Measurements from ENCODE around the gene CCNI.

CCNI gene

DNA sequence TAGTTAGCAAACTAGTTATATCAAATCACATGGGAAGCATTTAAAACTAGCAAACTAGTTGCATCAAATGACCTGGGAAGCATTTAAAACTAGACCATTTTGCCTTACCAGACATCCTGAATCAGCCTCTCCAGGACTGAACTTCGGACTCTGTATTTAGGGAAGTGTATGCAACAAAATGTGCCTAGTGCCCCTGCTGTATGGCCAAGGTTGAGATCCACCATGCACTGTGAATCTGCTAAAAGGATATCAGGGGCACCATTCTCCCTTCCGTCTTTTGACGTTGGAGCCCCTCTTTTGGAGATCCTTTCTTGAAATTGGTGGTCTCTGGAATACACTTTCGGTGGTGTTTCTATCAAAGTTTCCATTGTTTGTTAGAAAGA lies 49.5 kb downstream of the CCNI start:
- Histone ChIP-seq H3K27me3 (ENCODE audit: insufficient read depth, insufficient read length) (no peaks in the 10 kb centered on the region), H3K4me1 (ENCODE audit: insufficient read depth, insufficient read length) (no peaks in the 10 kb centered on the region), H3K36me3 (ENCODE audit: insufficient read depth, insufficient read length, low read length) (peaks cover 81% of the 10 kb centered on the region), H3K9ac (ENCODE audit: insufficient read length, low read depth) (no peak overlapping the region), H3K4me3 (ENCODE audit: insufficient read length, low read depth) (no peak overlapping the region), H3K9me3 (ENCODE audit: insufficient read depth, low read length) (no peaks in the 10 kb centered on the region)
- DNase-seq (ENCODE audit: low read depth, low spot score), result no peak
- TF ChIP-seq ZNF274 (IDR thresholded peaks at IDR 0.05; ENCODE audit: low read depth, low read length) (no peak), YY1 (IDR thresholded peaks at IDR 0.05; ENCODE audit: insufficient read depth, insufficient read length) (no peak), SUZ12 (IDR thresholded peaks at IDR 0.05; ENCODE audit: extremely low read depth, insufficient read depth, insufficient read length) (no peak)

DNA sequence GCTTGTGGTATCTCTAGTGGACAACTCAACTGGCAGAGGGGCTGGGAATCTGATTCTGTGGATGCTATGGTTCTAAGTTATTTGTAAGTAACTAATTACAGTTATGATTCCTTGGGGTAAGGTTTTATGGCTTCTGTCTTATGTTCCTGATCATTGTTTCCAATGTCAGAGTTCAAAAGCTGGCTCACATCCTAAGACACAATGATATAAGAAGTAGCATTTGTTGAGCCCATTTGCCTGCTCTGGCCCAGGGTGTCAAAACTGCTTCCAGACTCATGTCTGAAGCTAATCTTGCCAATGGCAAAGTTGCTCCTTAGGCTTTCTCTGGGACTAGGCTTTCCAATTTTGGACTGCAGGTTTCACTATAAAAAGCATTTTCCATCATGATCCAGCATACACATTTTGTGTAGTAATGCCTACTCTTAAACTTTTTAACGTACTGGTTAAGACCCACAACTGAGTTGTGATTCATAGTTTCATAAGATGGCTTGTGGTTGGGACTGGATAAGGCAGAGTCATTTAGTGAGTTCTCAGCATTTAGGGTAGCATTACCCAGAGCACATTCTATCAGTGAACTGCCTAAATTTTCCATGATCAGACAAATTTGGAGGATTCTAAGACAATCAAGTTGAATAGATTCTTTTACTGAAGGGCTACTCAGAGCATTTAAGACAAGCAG lies 50.0 kb downstream of the CCNI start:
- Histone ChIP-seq H3K4me3 (ENCODE audit: insufficient read length, low read depth) (no peak overlapping the region), H3K36me3 (ENCODE audit: insufficient read depth, insufficient read length, low read length) (peaks cover 81% of the 10 kb centered on the region), H3K9me3 (ENCODE audit: insufficient read depth, low read length) (no peaks in the 10 kb centered on the region), H3K9ac (ENCODE audit: insufficient read length, low read depth) (no peak overlapping the region), H3K4me1 (ENCODE audit: insufficient read depth, insufficient read length) (no peaks in the 10 kb centered on the region), H3K27me3 (ENCODE audit: insufficient read depth, insufficient read length) (no peaks in the 10 kb centered on the region)
- TF ChIP-seq YY1 (IDR thresholded peaks at IDR 0.05; ENCODE audit: insufficient read depth, insufficient read length), result no peak
- no peak for TF ChIP-seq ZNF274 (IDR thresholded peaks at IDR 0.05; ENCODE audit: low read depth, low read length)
- no peak for TF ChIP-seq SUZ12 (IDR thresholded peaks at IDR 0.05; ENCODE audit: extremely low read depth, insufficient read depth, insufficient read length)
- DNase-seq (ENCODE audit: low read depth, low spot score), result no peak

DNA sequence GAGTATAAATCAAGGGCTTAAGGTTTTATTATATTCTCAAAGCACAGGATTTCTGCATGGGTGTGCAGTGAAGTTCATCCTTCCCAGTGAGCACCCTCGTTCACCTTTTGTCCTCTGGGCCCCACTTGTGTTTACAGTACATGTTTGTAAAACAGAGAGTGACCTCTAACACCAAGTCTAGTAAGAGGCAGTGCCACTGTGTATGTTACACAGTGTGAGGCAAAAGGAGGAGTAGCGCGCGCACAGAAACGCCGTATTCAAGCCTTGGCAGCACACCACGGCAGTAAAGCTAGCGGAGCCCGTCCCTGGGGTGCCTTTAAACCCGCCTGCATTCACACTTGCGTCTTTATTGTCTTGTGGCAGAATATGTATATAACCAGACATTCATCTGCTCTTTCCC lies 51.9 kb downstream of the CCNI start:
- Histone ChIP-seq H3K36me3 (ENCODE audit: insufficient read depth, insufficient read length, low read length) (peaks cover 83% of the 10 kb centered on the region), H3K27me3 (ENCODE audit: insufficient read depth, insufficient read length) (no peaks in the 10 kb centered on the region), H3K4me1 (ENCODE audit: insufficient read depth, insufficient read length) (no peaks in the 10 kb centered on the region), H3K4me3 (ENCODE audit: insufficient read length, low read depth) (no peak overlapping the region), H3K9me3 (ENCODE audit: insufficient read depth, low read length) (no peaks in the 10 kb centered on the region), H3K9ac (ENCODE audit: insufficient read length, low read depth) (no peak overlapping the region)
- TF ChIP-seq SUZ12 (IDR thresholded peaks at IDR 0.05; ENCODE audit: extremely low read depth, insufficient read depth, insufficient read length) (no peak), YY1 (IDR thresholded peaks at IDR 0.05; ENCODE audit: insufficient read depth, insufficient read length) (no peak), ZNF274 (IDR thresholded peaks at IDR 0.05; ENCODE audit: low read depth, low read length) (no peak)
- DNase-seq (ENCODE audit: low read depth, low spot score), result no peak

DNA sequence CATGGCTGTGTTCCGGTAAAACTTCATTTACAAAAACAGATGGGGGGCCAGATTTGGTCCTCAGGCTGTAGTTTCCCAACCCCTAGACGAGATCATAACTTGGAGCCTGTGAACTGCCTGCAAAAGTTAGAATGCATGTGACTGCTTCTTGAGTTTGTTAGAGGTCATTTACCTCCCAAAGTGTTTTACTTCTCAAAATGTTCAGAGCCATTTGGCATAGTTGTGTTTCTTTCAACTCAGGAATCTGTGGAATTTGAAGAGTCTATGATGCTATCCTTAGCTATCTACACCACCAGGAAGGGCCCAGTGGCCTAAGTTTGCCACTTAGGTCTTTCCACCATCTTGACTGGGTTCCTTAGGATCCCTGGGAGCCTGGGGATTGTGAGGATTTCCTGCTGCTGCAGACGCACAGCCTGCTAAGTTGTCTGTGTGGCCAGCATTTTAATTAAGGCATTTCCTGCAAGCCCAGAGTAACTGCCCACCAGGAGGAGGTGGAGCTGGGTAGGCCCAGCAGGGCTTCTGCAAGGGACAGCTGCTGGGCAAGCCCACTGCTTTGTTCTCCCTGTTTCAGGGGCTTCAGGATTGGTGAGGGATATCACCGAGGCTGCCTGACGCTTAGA lies 53.1 kb downstream of the CCNI start:
- peak; percentile 58 for DNase-seq (ENCODE audit: low read depth, low spot score)
- no peaks in the 10 kb centered on the region for H3K9me3 ChIP-seq (ENCODE audit: insufficient read depth, low read length)
- H3K9ac ChIP-seq (ENCODE audit: insufficient read length, low read depth), result no peak overlapping the region
- no peak overlapping the region for H3K4me3 ChIP-seq (ENCODE audit: insufficient read length, low read depth)
- TF ChIP-seq YY1 (IDR thresholded peaks at IDR 0.05; ENCODE audit: insufficient read depth, insufficient read length) (no peak), ZNF274 (IDR thresholded peaks at IDR 0.05; ENCODE audit: low read depth, low read length) (no peak), SUZ12 (IDR thresholded peaks at IDR 0.05; ENCODE audit: extremely low read depth, insufficient read depth, insufficient read length) (no peak)
- H3K36me3 ChIP-seq (ENCODE audit: insufficient read depth, insufficient read length, low read length), result peaks cover 81% of the 10 kb centered on the region
- H3K27me3 ChIP-seq (ENCODE audit: insufficient read depth, insufficient read length), result no peaks in the 10 kb centered on the region
- H3K4me1 ChIP-seq (ENCODE audit: insufficient read depth, insufficient read length), result no peaks in the 10 kb centered on the region

DNA sequence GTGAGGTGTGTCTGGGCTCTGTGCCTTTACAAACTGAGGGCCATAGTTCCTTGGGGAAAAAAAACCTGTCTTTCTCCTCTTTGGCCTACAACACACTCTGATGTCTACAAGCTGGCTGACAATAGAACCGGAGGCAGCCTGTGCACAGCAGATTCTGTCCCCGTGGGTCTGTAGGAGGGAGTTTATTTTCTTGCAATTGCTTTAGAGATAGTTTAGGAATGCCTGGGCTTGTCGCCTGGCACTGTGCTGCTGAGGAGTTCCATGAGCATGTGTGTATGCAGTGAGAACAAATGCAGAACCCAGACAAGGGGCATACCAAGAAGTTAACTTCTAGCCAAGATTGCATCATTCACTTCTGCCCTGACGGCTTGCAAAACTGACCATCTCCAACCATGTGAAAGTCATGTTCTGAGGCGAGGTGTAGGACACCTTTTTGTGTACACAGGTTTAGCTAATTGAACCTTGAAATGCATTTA lies 54.1 kb downstream of the CCNI start:
- no peaks in the 10 kb centered on the region for H3K27me3 ChIP-seq (ENCODE audit: insufficient read depth, insufficient read length)
- no peak overlapping the region for H3K9ac ChIP-seq (ENCODE audit: insufficient read length, low read depth)
- H3K4me1 ChIP-seq (ENCODE audit: insufficient read depth, insufficient read length), result no peaks in the 10 kb centered on the region
- no peaks in the 10 kb centered on the region for H3K9me3 ChIP-seq (ENCODE audit: insufficient read depth, low read length)
- H3K36me3 ChIP-seq (ENCODE audit: insufficient read depth, insufficient read length, low read length), result peaks cover 79% of the 10 kb centered on the region
- no peak overlapping the region for H3K4me3 ChIP-seq (ENCODE audit: insufficient read length, low read depth)
- DNase-seq (ENCODE audit: low read depth, low spot score), result no peak
- TF ChIP-seq ZNF274 (IDR thresholded peaks at IDR 0.05; ENCODE audit: low read depth, low read length) (no peak), SUZ12 (IDR thresholded peaks at IDR 0.05; ENCODE audit: extremely low read depth, insufficient read depth, insufficient read length) (no peak), YY1 (IDR thresholded peaks at IDR 0.05; ENCODE audit: insufficient read depth, insufficient read length) (no peak)

DNA sequence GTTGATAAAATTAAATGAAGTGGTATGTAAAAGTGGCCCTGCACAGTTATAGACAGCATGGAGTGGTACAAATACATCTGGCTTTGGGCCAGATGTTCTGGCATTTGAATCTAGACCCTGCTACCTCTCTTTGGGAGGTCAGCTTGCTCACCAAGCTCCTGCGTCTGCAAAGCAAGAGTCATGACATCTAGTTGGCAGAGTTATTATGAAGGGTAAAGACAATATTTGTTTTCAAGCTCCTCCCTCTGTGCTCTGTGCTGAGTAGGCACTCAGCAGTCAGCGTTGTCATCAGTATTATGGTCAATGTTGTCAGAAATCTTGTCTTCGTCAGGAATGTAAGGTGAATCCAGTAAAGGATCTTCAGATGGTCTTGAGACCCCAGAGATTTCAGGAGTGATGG lies 55.8 kb downstream of the CCNI start:
- no peaks in the 10 kb centered on the region for H3K4me1 ChIP-seq (ENCODE audit: insufficient read depth, insufficient read length)
- H3K27me3 ChIP-seq (ENCODE audit: insufficient read depth, insufficient read length), result no peaks in the 10 kb centered on the region
- no peaks in the 10 kb centered on the region for H3K9me3 ChIP-seq (ENCODE audit: insufficient read depth, low read length)
- H3K4me3 ChIP-seq (ENCODE audit: insufficient read length, low read depth), result no peak overlapping the region
- H3K36me3 ChIP-seq (ENCODE audit: insufficient read depth, insufficient read length, low read length), result peaks cover 76% of the 10 kb centered on the region
- no peak for DNase-seq (ENCODE audit: low read depth, low spot score)
- H3K9ac ChIP-seq (ENCODE audit: insufficient read length, low read depth), result no peak overlapping the region
- no peak for TF ChIP-seq ZNF274 (IDR thresholded peaks at IDR 0.05; ENCODE audit: low read depth, low read length)
- no peak for TF ChIP-seq YY1 (IDR thresholded peaks at IDR 0.05; ENCODE audit: insufficient read depth, insufficient read length)
- TF ChIP-seq SUZ12 (IDR thresholded peaks at IDR 0.05; ENCODE audit: extremely low read depth, insufficient read depth, insufficient read length), result no peak

DNA sequence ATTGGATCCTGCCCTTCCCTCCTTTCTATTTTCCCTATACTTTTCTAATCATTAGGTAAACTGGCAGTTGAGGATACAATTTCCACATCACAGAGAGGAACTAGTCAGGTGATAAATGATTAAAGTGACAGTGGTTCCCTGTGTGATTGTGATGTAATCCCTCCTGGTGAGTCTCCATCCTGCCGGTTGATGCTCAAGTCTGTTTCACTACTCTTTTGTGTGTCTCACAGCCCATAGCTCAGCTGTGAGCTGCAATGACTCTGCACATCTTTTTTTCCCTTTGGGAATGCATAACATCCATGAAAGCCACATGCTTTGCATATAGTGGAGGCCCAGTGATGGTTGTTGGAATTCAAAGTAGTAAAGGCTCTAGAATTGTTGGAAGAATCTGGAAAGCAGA lies 60.4 kb downstream of the CCNI start:
- Histone ChIP-seq H3K9ac (ENCODE audit: insufficient read length, low read depth) (no peak overlapping the region), H3K36me3 (ENCODE audit: insufficient read depth, insufficient read length, low read length) (peaks cover 77% of the 10 kb centered on the region), H3K27me3 (ENCODE audit: insufficient read depth, insufficient read length) (no peaks in the 10 kb centered on the region), H3K4me3 (ENCODE audit: insufficient read length, low read depth) (no peak overlapping the region), H3K9me3 (ENCODE audit: insufficient read depth, low read length) (no peaks in the 10 kb centered on the region), H3K4me1 (ENCODE audit: insufficient read depth, insufficient read length) (no peaks in the 10 kb centered on the region)
- no peak for DNase-seq (ENCODE audit: low read depth, low spot score)
- no peak for TF ChIP-seq YY1 (IDR thresholded peaks at IDR 0.05; ENCODE audit: insufficient read depth, insufficient read length)
- TF ChIP-seq ZNF274 (IDR thresholded peaks at IDR 0.05; ENCODE audit: low read depth, low read length), result no peak
- TF ChIP-seq SUZ12 (IDR thresholded peaks at IDR 0.05; ENCODE audit: extremely low read depth, insufficient read depth, insufficient read length), result no peak
